H1 (cell line): ENCODE data around the gene GPR34. TPM values are rescaled to one million over a fixed set of nuclear protein-coding genes. Genes with fewer than 3 reads are reported as not detected.
"Not testable (repeated sequence)": the region's sequence is repeated elsewhere in the genome, so short reads cannot be mapped to it uniquely, and the experiment has no call there.

Experiments
- CTCF ChIA-PET: fragments of 300-600 bp; sonication (Branson Sonifier 250); formaldehyde crosslinking; loops from one replicate; lab custom pipeline; 2021; ENCODE audit not compliant: partially characterized antibody; lab: Charles Lee
- POLR2A ChIA-PET: fragments of 300-600 bp; sonication (Branson Sonifier 250); formaldehyde crosslinking; loops from one replicate; lab custom pipeline; 2021; ENCODE audit warnings: inconsistent platforms; ENCODE audit not compliant: partially characterized antibody; lab: Charles Lee
- DNase-seq, 2 experiments: peaks; one replicate each; pipeline versions ENCODE4 v3.0.0 to v3.0.0-alpha.2; 2010 to 2022; ENCODE audit warnings: low spot score in 2 of 2, low read depth in 1 of 2, mixed read lengths in 1 of 2
- FAIRE-seq: peaks from 2 replicates; lab custom pipeline; 2011; peaks lifted over from hg19 to GRCh38; lab: Jason Lieb, UNC
- H2AFZ ChIP-seq: 2 replicates; pipeline ENCODE4 v1.8.1; 2012; ENCODE audit warnings: low read length, inconsistent platforms
- H2AK5ac ChIP-seq: 2 replicates; pipeline ENCODE4 v1.6.1; 2013; ENCODE audit warnings: low read depth, low read length
- H2BK120ac ChIP-seq: replicated peaks from 2 replicates; pipeline ENCODE3; 2013; ENCODE audit warnings: low read depth, low read length, inconsistent platforms
- H2BK12ac ChIP-seq: 2 replicates; pipeline ENCODE4 v1.6.1; 2013; ENCODE audit warnings: low read depth, low read length
- H2BK15ac ChIP-seq: 2 replicates; pipeline ENCODE4 v1.6.1; 2013; ENCODE audit warnings: low read length
- H2BK20ac ChIP-seq: 2 replicates; pipeline ENCODE4 v1.6.1; 2013; ENCODE audit warnings: low read length
- H2BK5ac ChIP-seq: 2 replicates; pipeline ENCODE4 v1.6.1; 2013; ENCODE audit warnings: low read depth, low read length
- H3K14ac ChIP-seq: 2 replicates; pipeline ENCODE4 v1.6.1; 2013; ENCODE audit warnings: inconsistent platforms; ENCODE audit not compliant: insufficient read length
- H3K18ac ChIP-seq: 2 replicates; pipeline ENCODE4 v1.6.1; 2013; ENCODE audit warnings: low read length; ENCODE audit errors: extremely low read depth
- H3K23ac ChIP-seq: 2 replicates; pipeline ENCODE4 v1.6.1; 2013; ENCODE audit warnings: inconsistent platforms; ENCODE audit not compliant: insufficient read length
- H3K23me2 ChIP-seq: 2 replicates; pipeline ENCODE4 v1.6.1; 2013; ENCODE audit warnings: low read depth, low read length
- H3K27ac ChIP-seq: 2 replicates; pipeline ENCODE4 v1.6.1; 2011; ENCODE audit warnings: low read depth, low read length, inconsistent platforms
- H3K27me3 ChIP-seq, 4 experiments: replicated peaks in 1 of 4; 1 replicate in 1 of 4; 2 replicates in 3 of 4; pipeline versions ENCODE4 v1.6.1 to v1.8.1; 2011 to 2013; ENCODE audit warnings: low read length in 3 of 4, mild to moderate bottlenecking in 3 of 4, inconsistent platforms in 2 of 4, mixed read lengths in 2 of 4, moderate library complexity in 1 of 4; ENCODE audit not compliant: control insufficient read depth in 3 of 4, insufficient read depth in 3 of 4; ENCODE audit errors: extremely low read depth in 1 of 4
- H3K36me3 ChIP-seq, 4 experiments: 2 replicates each; pipeline versions ENCODE4 v1.6.1 to v1.8.1; 2011 to 2013; ENCODE audit warnings: mild to moderate bottlenecking in 4 of 4, low read length in 3 of 4, moderate library complexity in 2 of 4, control low read depth in 1 of 4, inconsistent platforms in 1 of 4; ENCODE audit not compliant: insufficient read depth in 4 of 4, control insufficient read depth in 2 of 4
- H3K4ac ChIP-seq: replicated peaks from 2 replicates; pipeline ENCODE3; 2013; ENCODE audit warnings: low read length, low read depth, mixed read lengths, inconsistent platforms; ENCODE audit not compliant: insufficient read length
- H3K4me1 ChIP-seq, 4 experiments: replicated peaks in 1 of 4; 1 replicate in 1 of 4; 2 replicates in 3 of 4; pipeline versions ENCODE4 v1.6.1 to v1.8.1; 2011 to 2013; ENCODE audit warnings: low read length in 3 of 4, inconsistent platforms in 2 of 4, mixed read lengths in 1 of 4; ENCODE audit not compliant: insufficient read depth in 4 of 4, control insufficient read depth in 3 of 4
- H3K4me2 ChIP-seq, 2 experiments: 2 replicates each; pipeline versions ENCODE4 v1.6.1 to v1.8.1; 2011 to 2013; ENCODE audit warnings: low read depth in 2 of 2, low read length in 2 of 2, control low read depth in 1 of 2, inconsistent platforms in 1 of 2, mild to moderate bottlenecking in 1 of 2; ENCODE audit not compliant: insufficient read depth in 1 of 2
- H3K4me3 ChIP-seq, 4 experiments: fragments of 200-600, 300-600 bp in 1 of 4; sonication (generic), shearing (Covaris generic), sonication (Bioruptor Twin) in 1 of 4; 2 replicates each; pipeline versions ENCODE4 v1.5.1 to v1.8.1; 2011 to 2016; ENCODE audit warnings: low read length in 4 of 4, low read depth in 3 of 4, control low read depth in 2 of 4, inconsistent platforms in 2 of 4, mild to moderate bottlenecking in 2 of 4, mixed read lengths in 1 of 4, moderate library complexity in 1 of 4; ENCODE audit not compliant: insufficient read depth in 2 of 4; ENCODE audit errors: extremely low read depth in 1 of 4
- H3K56ac ChIP-seq: replicated peaks from 2 replicates; pipeline ENCODE3; 2013; ENCODE audit warnings: low read depth, mild to moderate bottlenecking, mixed read lengths, low read length, inconsistent platforms; ENCODE audit not compliant: insufficient read length
- H3K79me1 ChIP-seq: 2 replicates; pipeline ENCODE4 v1.6.1; 2013; ENCODE audit warnings: low read depth, low read length, control low read depth
- H3K79me2 ChIP-seq, 2 experiments: 2 replicates each; pipeline versions ENCODE4 v1.6.1 to v1.8.1; 2012 to 2013; ENCODE audit warnings: low read length in 2 of 2, mild to moderate bottlenecking in 2 of 2, inconsistent platforms in 1 of 2; ENCODE audit not compliant: insufficient read depth in 2 of 2, control insufficient read depth in 1 of 2
- H3K9ac ChIP-seq, 4 experiments: replicated peaks in 1 of 4; 1 replicate in 1 of 4; 2 replicates in 3 of 4; pipeline versions ENCODE4 v1.6.1 to v1.8.1; 2011 to 2013; ENCODE audit warnings: low read depth in 3 of 4, low read length in 3 of 4, control low read depth in 2 of 4, mild to moderate bottlenecking in 2 of 4, moderate library complexity in 2 of 4, inconsistent platforms in 1 of 4; ENCODE audit errors: extremely low read depth in 1 of 4
- H3K9me3 ChIP-seq, 2 experiments: 2 replicates each; pipeline versions ENCODE4 v1.6.1 to v1.8.1; 2012 to 2013; ENCODE audit warnings: mild to moderate bottlenecking in 2 of 2, moderate library complexity in 2 of 2, control low read depth in 1 of 2, inconsistent platforms in 1 of 2, low read depth in 1 of 2, low read length in 1 of 2, mixed read lengths in 1 of 2; ENCODE audit not compliant: insufficient read depth in 2 of 2
- H4K20me1 ChIP-seq, 2 experiments: replicated peaks in 1 of 2; 2 replicates each; pipeline versions ENCODE3 to v1.8.1; 2011 to 2013; ENCODE audit warnings: inconsistent platforms in 2 of 2, low read length in 2 of 2, mild to moderate bottlenecking in 1 of 2; ENCODE audit not compliant: insufficient read depth in 2 of 2, control insufficient read depth in 1 of 2
- H4K5ac ChIP-seq: 2 replicates; pipeline ENCODE4 v1.6.1; 2013; ENCODE audit warnings: low read length, low read depth, mixed read lengths, inconsistent platforms; ENCODE audit not compliant: insufficient read length
- H4K8ac ChIP-seq: 2 replicates; pipeline ENCODE4 v1.8.0; 2013; ENCODE audit warnings: mild to moderate bottlenecking, moderate library complexity, low read length, inconsistent platforms; ENCODE audit not compliant: insufficient read depth; ENCODE audit errors: extremely low read depth
- H4K91ac ChIP-seq: replicated peaks from 2 replicates; pipeline ENCODE3; 2013; ENCODE audit warnings: low read length, mixed read lengths, inconsistent platforms; ENCODE audit not compliant: insufficient read length
- WGBS, 2 experiments: shearing (Covaris generic) in 1 of 2; methylation state at CpG; one replicate each; pipeline versions ENCODE4 v1.1.6 to v1.1.7; 2013 to 2015; ENCODE audit warnings: low lambda C conversion rate in 2 of 2, mixed read lengths in 2 of 2, inconsistent platforms in 1 of 2, low coverage in 1 of 2, missing lambda C conversion rate in 1 of 2; ENCODE audit not compliant: insufficient replicate concordance in 2 of 2, insufficient coverage in 1 of 2, insufficient read length in 1 of 2; ENCODE audit errors: extremely low coverage in 1 of 2, missing lambda C conversion rate in 1 of 2; 5-methylcytosine and 5-hydroxymethylcytosine counted together
- polyA plus RNA-seq, 7 experiments: library from polyadenylated mRNA; depleted of rRNA in 3 of 7; stranded (reverse) in 5 of 7; unstranded in 2 of 7; fragments of >200 nt in 5 of 7; fragments of 200-250 nt in 2 of 7; gene quantifications; 1 replicate in 5 of 7; 2 replicates in 1 of 7; 4 replicates in 1 of 7; pipeline versions ENCODE4 v1.2.1 to v1.2.3, GENCODE V29; 2011 to 2013; ENCODE audit warnings: missing spikeins in 2 of 7, mixed read lengths in 2 of 7
- total RNA-seq: library from RNA; stranded (reverse); fragmentation: NEBNext Ultra II Directional; extraction: Animal tissue kit (Norgen Biotek cat#: 25700); gene quantifications from 2 replicates; pipeline ENCODE4 v1.2.1, GENCODE V29; 2021

The GPR34 gene
- total and polyA plus RNA-seq, 2 of the 8 experiments (the other 6 are each of a cell fraction or from before 2014, with no cell fraction given), result not detected

GRCh38 chrX:41676361-41676760 lies 12.4 kb upstream of the GPR34 start:
- H2BK15ac ChIP-seq, H3K23ac ChIP-seq, CTCF ChIA-PET, H3K14ac ChIP-seq, FAIRE-seq, H3K79me1 ChIP-seq, H3K4ac ChIP-seq, H3K36me3 ChIP-seq, H3K27ac ChIP-seq, H4K5ac ChIP-seq, H3K56ac ChIP-seq, H3K23me2 ChIP-seq, H3K79me2 ChIP-seq, H2BK120ac ChIP-seq, H4K8ac ChIP-seq, H3K4me2 ChIP-seq, H3K4me3 ChIP-seq, H2BK12ac ChIP-seq, H3K27me3 ChIP-seq, H3K18ac ChIP-seq, H2AK5ac ChIP-seq, H2BK5ac ChIP-seq, H3K9ac ChIP-seq, H3K9me3 ChIP-seq, H4K20me1 ChIP-seq, H2BK20ac ChIP-seq, DNase-seq, H3K4me1 ChIP-seq, H4K91ac ChIP-seq, H2AFZ ChIP-seq, POLR2A ChIA-PET: not testable (repeated sequence)
- WGBS, 2 experiments, result 89% methylated on average over 5 of the region's 15 CpGs; no CpG with 5 or more reads in 1 of the 2 experiments
